Psoas muscle (tissue), 8 donors: ENCODE data around the gene MYLK4. TPM values are rescaled to one million over a fixed set of nuclear protein-coding genes. Genes with fewer than 3 reads are reported as not detected.

Source experiments
- ATAC-seq, 4 donors: fragments of 200-7000 bp; cut with Tn5 transposase; one replicate each; pipeline ENCODE4 v1.9.1; 2020; ENCODE audit warnings: moderate library complexity in 3 of 4, mild to moderate bottlenecking in 2 of 4
- DNase-seq, 2 donors: peaks; one replicate each; pipeline ENCODE4 v3.0.0-alpha.2; 2020
- H3K27ac ChIP-seq: fragments of 200-600 bp; one replicate; pipeline ENCODE4 v1.8.0; 2022
- H3K27me3 ChIP-seq, 3 donors: fragments of 200-600 bp in 1 of 3; one replicate each; pipeline versions ENCODE4 v1.6.1 to v1.8.0; 2013 to 2022; ENCODE audit warnings: low read length in 2 of 3, mild to moderate bottlenecking in 2 of 3, moderate library complexity in 1 of 3; ENCODE audit not compliant: insufficient read depth in 3 of 3
- H3K36me3 ChIP-seq, 2 donors: fragments of 200-600 bp in 1 of 2; one replicate each; pipeline versions ENCODE4 v1.6.1 to v1.8.0; 2013 to 2022; ENCODE audit warnings: low read depth in 1 of 2, mild to moderate bottlenecking in 1 of 2, moderate library complexity in 1 of 2; ENCODE audit not compliant: insufficient read depth in 1 of 2
- H3K4me1 ChIP-seq: fragments of 200-600 bp; one replicate; pipeline ENCODE4 v1.8.0; 2022
- H3K4me3 ChIP-seq: fragments of 200-600 bp; one replicate; pipeline ENCODE4 v1.8.0; 2022; ENCODE audit warnings: mild to moderate bottlenecking
- H3K9me3 ChIP-seq: fragments of 200-600 bp; one replicate; pipeline ENCODE4 v1.8.0; 2022
- WGBS, 3 donors: extraction: QIAGEN DNeasy Blood & Tissue Kit; methylation state at CpG; one replicate each; pipeline versions ENCODE4 v1.1.6 to v1.1.7; 2013; 5-methylcytosine and 5-hydroxymethylcytosine counted together
- intact Hi-C, 2 donors: fragments of 100-400 bp; cut with DNase I; formaldehyde crosslinking; loops; one replicate each; pipeline versions ENCODE4 v1.11.0 to v1.14.2; 2022
- polyA plus RNA-seq, 3 donors: library from polyadenylated mRNA; stranded (reverse); fragments of 200-250 nt; gene quantifications; one replicate each; pipeline ENCODE4 v1.2.3, GENCODE V29; 2013
- total RNA-seq, 4 donors: library from RNA; stranded (reverse); fragmentation: NEBNext Ultra II Directional in 2 of 4; extraction: Animal tissue kit (Norgen Biotek cat#: 25700) in 2 of 4; gene quantifications; one replicate each; pipeline versions ENCODE4 v1.2.1 to v1.2.4, GENCODE V29; 2021 to 2023
- TF ChIP-seq, protein P1 (sequence below): fragments of 200-600 bp; IDR thresholded peaks from one replicate; pipeline ENCODE4 v1.8.0; 2022; ENCODE audit warnings: antibody characterized with exemption
- donor health status: healthy with polysubstance abuse.
- donor health status: DM: no; HTN: no; CAD: no; lungs with moderate emphysema.
- donor health status: Bipolar disorder and iron deficiency.
- donor health status: healthy.
- donor health status: DM: yes; HTN: yes; CAD: no.
- donor health status: DM: no; HTN: no; CAD: no.
- donor health status: DM: no; HTN: no; CAD: no.
- donor health status: DM: yes; HTN: yes; CAD: no.

The MYLK4 gene
- total and polyA plus RNA-seq, 7 donors: 0.09 to 143 (median 2.9) TPM

- ATAC-seq (peak; percentile 66 to 71 (median 68)), DNase-seq (no peak)
- TF ChIP-seq, protein P1, sequence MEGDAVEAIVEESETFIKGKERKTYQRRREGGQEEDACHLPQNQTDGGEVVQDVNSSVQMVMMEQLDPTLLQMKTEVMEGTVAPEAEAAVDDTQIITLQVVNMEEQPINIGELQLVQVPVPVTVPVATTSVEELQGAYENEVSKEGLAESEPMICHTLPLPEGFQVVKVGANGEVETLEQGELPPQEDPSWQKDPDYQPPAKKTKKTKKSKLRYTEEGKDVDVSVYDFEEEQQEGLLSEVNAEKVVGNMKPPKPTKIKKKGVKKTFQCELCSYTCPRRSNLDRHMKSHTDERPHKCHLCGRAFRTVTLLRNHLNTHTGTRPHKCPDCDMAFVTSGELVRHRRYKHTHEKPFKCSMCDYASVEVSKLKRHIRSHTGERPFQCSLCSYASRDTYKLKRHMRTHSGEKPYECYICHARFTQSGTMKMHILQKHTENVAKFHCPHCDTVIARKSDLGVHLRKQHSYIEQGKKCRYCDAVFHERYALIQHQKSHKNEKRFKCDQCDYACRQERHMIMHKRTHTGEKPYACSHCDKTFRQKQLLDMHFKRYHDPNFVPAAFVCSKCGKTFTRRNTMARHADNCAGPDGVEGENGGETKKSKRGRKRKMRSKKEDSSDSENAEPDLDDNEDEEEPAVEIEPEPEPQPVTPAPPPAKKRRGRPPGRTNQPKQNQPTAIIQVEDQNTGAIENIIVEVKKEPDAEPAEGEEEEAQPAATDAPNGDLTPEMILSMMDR: no peak
- peaks cover 32% of the 10 kb centered on the region for H3K4me1 ChIP-seq
- 31 to 62% (median 32%) methylated on average over 7 of the region's 7 CpGs for WGBS, 3 donors
- peak overlapping the region; percentile 27 for H3K4me3 ChIP-seq
- H3K27me3 ChIP-seq: no peaks in the 10 kb centered on the region
- intact Hi-C loops: no loop called here
- H3K36me3 ChIP-seq: no peaks in the 10 kb centered on the region
- peaks cover 12% of the 10 kb centered on the region for H3K9me3 ChIP-seq
- peak overlapping the region; percentile 81 for H3K27ac ChIP-seq
These were observed 36.4 kb downstream of the MYLK4 start for GRCh38 chr6:2714111-2714895.

- intact Hi-C loops: no loop called here
- Histone ChIP-seq H3K27ac (peak overlapping the region; percentile 81), H3K4me1 (peaks cover 39% of the 10 kb centered on the region), H3K27me3 (no peaks in the 10 kb centered on the region), H3K36me3 (no peaks in the 10 kb centered on the region), H3K9me3 (peaks cover 12% of the 10 kb centered on the region), H3K4me3 (peak overlapping the region; percentile 8)
- WGBS, 3 donors: 38 to 67% (median 41%) methylated on average over 8 of the region's 8 CpGs
- ATAC-seq (peak; percentile 78 to 84 (median 82)), DNase-seq (peak in 1 of 2 donors; percentile 71)
- TF ChIP-seq, protein P1: no peak
These were observed 37.1 kb downstream of the MYLK4 start for GRCh38 chr6:2713473-2714110.

GRCh38 chr6:2712102-2712501, 38.6 kb downstream of the MYLK4 start:
- peak overlapping the region; percentile 81 for H3K27ac ChIP-seq
- peaks cover 49% of the 10 kb centered on the region for H3K4me1 ChIP-seq
- TF ChIP-seq, protein P1: no peak
- ATAC-seq (peak; percentile 72 to 88 (median 79)), DNase-seq (peak in 1 of 2 donors; percentile 71)
- intact Hi-C loops: no loop called here
- peaks cover 12% of the 10 kb centered on the region for H3K9me3 ChIP-seq
- H3K36me3 ChIP-seq: no peaks in the 10 kb centered on the region
- no peak overlapping the region for H3K4me3 ChIP-seq
- WGBS, 3 donors: 24 to 44% (median 30%) methylated on average over 5 of the region's 5 CpGs
- no peaks in the 10 kb centered on the region for H3K27me3 ChIP-seq

- intact Hi-C loops: no loop called here
- TF ChIP-seq, protein P1: no peak
- no peak overlapping the region for H3K27ac ChIP-seq
These were observed 40.3 kb downstream of the MYLK4 start for GRCh38 chr6:2710412-2710811.

More at GRCh38 chr6:2710412-2710811, 40.3 kb downstream of the MYLK4 start:
- peaks cover 55% of the 10 kb centered on the region for H3K4me1 ChIP-seq
- peaks cover 12% of the 10 kb centered on the region for H3K9me3 ChIP-seq
- no peak for ATAC-seq
- no peaks in the 10 kb centered on the region for H3K27me3 ChIP-seq
- no peaks in the 10 kb centered on the region for H3K36me3 ChIP-seq
- DNase-seq: no peak
- no peak overlapping the region for H3K4me3 ChIP-seq
